Measurements from ENCODE around the gene LGALS9B.
A peak's percentile ranks its signal among the peaks of the same experiment; 100 is the strongest.
"Not testable (repeated sequence)": the region's sequence is repeated elsewhere in the genome, so short reads cannot be mapped to it uniquely, and the experiment has no call there.

LGALS9B gene

GRCh38 chr17:20466553-20466952 lies 786 bp downstream of the LGALS9B start:
- DNase-seq, result not testable (repeated sequence)

- DNase-seq, result not testable (repeated sequence)
Observed at GRCh38 chr17:20465535-20465934, 1.8 kb downstream of the LGALS9B start.

- DNase-seq, result not testable (repeated sequence)
Observed at GRCh38 chr17:20464854-20465414, 2.4 kb downstream of the LGALS9B start.

GRCh38 chr17:20462158-20462557 lies 5.2 kb downstream of the LGALS9B start:
- DNase-seq, result not testable (repeated sequence)

GRCh38 chr17:20457848-20458381 lies 9.4 kb downstream of the LGALS9B start:
- DNase-seq, result not testable (repeated sequence)

GRCh38 chr17:20455106-20455505 lies 12.2 kb downstream of the LGALS9B start:
- DNase-seq, result not testable (repeated sequence)

- DNase-seq, result not testable (repeated sequence)
Observed at GRCh38 chr17:20453820-20454434, 13.4 kb downstream of the LGALS9B start.

- DNase-seq, result not testable (repeated sequence)
Observed at GRCh38 chr17:20450852-20451251, 16.5 kb downstream of the LGALS9B start.

- DNase-seq, result not testable (repeated sequence)
Observed at GRCh38 chr17:20447534-20448321, 19.6 kb downstream of the LGALS9B start.

- not testable (repeated sequence) for DNase-seq
Observed at GRCh38 chr17:20446895-20447294, 20.4 kb downstream of the LGALS9B start.

GRCh38 chr17:20444581-20445236 lies 22.6 kb downstream of the LGALS9B start:
- not testable (repeated sequence) for DNase-seq

GRCh38 chr17:20444173-20444572 lies 23.2 kb downstream of the LGALS9B start:
- not testable (repeated sequence) for DNase-seq

GRCh38 chr17:20443632-20444031 lies 23.7 kb downstream of the LGALS9B start:
- DNase-seq, result not testable (repeated sequence)

- not testable (repeated sequence) for DNase-seq
Observed at GRCh38 chr17:20440665-20441064, 26.7 kb downstream of the LGALS9B start.

GRCh38 chr17:20435166-20435565 lies 32.2 kb downstream of the LGALS9B start:
- not testable (repeated sequence) for DNase-seq

- not testable (repeated sequence) for DNase-seq
Observed at GRCh38 chr17:20433382-20433781, 34.0 kb downstream of the LGALS9B start.

GRCh38 chr17:20427264-20427663 lies 40.1 kb downstream of the LGALS9B start:
- not testable (repeated sequence) for DNase-seq

- DNase-seq, result not testable (repeated sequence)
Observed at GRCh38 chr17:20422826-20423225, 44.5 kb downstream of the LGALS9B start.

- DNase-seq, result not testable (repeated sequence)
Observed at GRCh38 chr17:20418838-20419237, 48.5 kb downstream of the LGALS9B start.

GRCh38 chr17:20417492-20418080 lies 49.8 kb downstream of the LGALS9B start:
- DNase-seq, result not testable (repeated sequence)

GRCh38 chr17:20416381-20416911 lies 50.9 kb downstream of the LGALS9B start:
- peak; percentile 66 for DNase-seq

GRCh38 chr17:20415479-20415878 lies 51.9 kb downstream of the LGALS9B start:
- not testable (repeated sequence) for DNase-seq
